ENCODE measurements around the gene TPRKB.
"Not testable (repeated sequence)": the region's sequence is repeated elsewhere in the genome, so short reads cannot be mapped to it uniquely, and the experiment has no call there.

- not testable (repeated sequence) for TF ChIP-seq CTCF, POLR2A (IDR thresholded peaks at IDR 0.05)
Observed at GRCh38 chr2:73783883-73784282, 46.7 kb upstream of the TPRKB start, which contains the start of gene C2orf78.
